K562 (cell line): ENCODE data around the gene HOXB7. TPM values are rescaled to one million over a fixed set of nuclear protein-coding genes. Genes with fewer than 3 reads are reported as not detected.
A peak's percentile ranks its signal among the peaks of the same experiment; 100 is the strongest.

Experiments
- ATF7 ChIP-seq: fragments of 450-650 bp; IDR thresholded peaks from 2 replicates; pipeline ENCODE4 v1.7.1; 2014; ENCODE audit warnings: mild to moderate bottlenecking, moderate library complexity
- CCAR2 ChIP-seq: fragments of 200-400 bp; formaldehyde crosslinking; IDR thresholded peaks from 2 replicates; pipeline ENCODE4 v1.6.1; 2017; ENCODE audit warnings: mild to moderate bottlenecking, low read depth, low read length
- ETV6 ChIP-seq, 3 experiments: fragments of 150-350 bp in 1 of 3; sonication (generic) in 1 of 3; formaldehyde crosslinking in 1 of 3; IDR thresholded peaks; 2 replicates each; pipeline versions ENCODE4 v1.6.1 to v1.8.0; 2014 to 2022; ENCODE audit warnings: borderline replicate concordance in 2 of 3, low read depth in 2 of 3, antibody characterized with exemption in 1 of 3, low read length in 1 of 3, mild to moderate bottlenecking in 1 of 3, missing genetic modification reagents in 1 of 3
- HMBOX1 ChIP-seq: sonication (generic); IDR thresholded peaks from 2 replicates; pipeline ENCODE4 v1.6.1; 2016
- HNRNPH1 ChIP-seq: fragments of 200-400 bp; formaldehyde crosslinking; optimal IDR thresholded peaks from 2 replicates; pipeline ENCODE3; 2017; ENCODE audit warnings: low read depth, mild to moderate bottlenecking, low read length, moderate library complexity
- IFI16 ChIP-seq: fragments of 250-450 bp; sonication (Bioruptor Pico); IDR thresholded peaks from 2 replicates; pipeline ENCODE4 v2.1.2; 2022; ENCODE audit warnings: mild to moderate bottlenecking, inconsistent platforms
- ILF3 ChIP-seq: fragments of 450-650 bp; IDR thresholded peaks from 2 replicates; pipeline ENCODE4 v1.6.1; 2018; ENCODE audit warnings: antibody characterized with exemption, mild to moderate bottlenecking, moderate library complexity, borderline replicate concordance
- MNT ChIP-seq, 2 experiments: fragments of 450-650 bp; conservative IDR thresholded peaks; 2 replicates each; pipeline ENCODE4 v1.6.1; 2017; ENCODE audit warnings: mild to moderate bottlenecking in 2 of 2, moderate library complexity in 2 of 2
- NFYB ChIP-seq: IDR thresholded peaks from 2 replicates; pipeline ENCODE4 v1.6.1; 2011; ENCODE audit warnings: mild to moderate bottlenecking, moderate library complexity; ENCODE audit not compliant: insufficient read length; ENCODE audit errors: extremely low read depth
- NR3C1 ChIP-seq: sonication (generic); formaldehyde crosslinking; IDR thresholded peaks from 2 replicates; pipeline ENCODE4 v1.8.1; 2022; ENCODE audit warnings: missing genetic modification reagents
- PCBP1 ChIP-seq: fragments of 200-400 bp; formaldehyde crosslinking; IDR thresholded peaks from 2 replicates; pipeline ENCODE4 v1.6.1; 2018; ENCODE audit warnings: mild to moderate bottlenecking, low read depth, low read length; ENCODE audit not compliant: poor library complexity, severe bottlenecking
- POLR2H ChIP-seq: IDR thresholded peaks from 2 replicates; pipeline ENCODE4 v1.6.1; 2016; ENCODE audit warnings: missing genetic modification characterization, low read depth, mild to moderate bottlenecking, control low read depth, missing compliant biosample characterization, moderate library complexity
- RUNX1 ChIP-seq: sonication (generic); IDR thresholded peaks from 2 replicates; pipeline ENCODE4 v1.6.1; 2016; ENCODE audit warnings: antibody characterized with exemption, low read depth
- SRF ChIP-seq, 2 experiments: fragments of 250-450, 450-650 bp in 1 of 2; sonication (Bioruptor Pico) in 1 of 2; sonication (generic) in 1 of 2; formaldehyde crosslinking; IDR thresholded peaks; 2 replicates each; pipeline versions ENCODE4 v1.5.0 to v1.5.1; 2020 to 2022; ENCODE audit warnings: mild to moderate bottlenecking in 1 of 2, missing genetic modification reagents in 1 of 2
- TAL1 ChIP-seq: fragments of 450-650 bp; IDR thresholded peaks from 2 replicates; pipeline ENCODE4 v1.6.1; 2016; ENCODE audit warnings: mild to moderate bottlenecking
- ZNF143 ChIP-seq: sonication (generic); formaldehyde crosslinking; IDR thresholded peaks from 2 replicates; pipeline ENCODE4 v1.9.0; 2022; ENCODE audit warnings: mild to moderate bottlenecking, missing genetic modification reagents
- ZNF592 ChIP-seq: fragments of 450-650 bp; IDR thresholded peaks from 2 replicates; pipeline ENCODE4 v1.6.1; 2017; ENCODE audit warnings: antibody characterized with exemption, mild to moderate bottlenecking
- polyA plus RNA-seq, 8 experiments: library from polyadenylated mRNA; depleted of rRNA in 4 of 8; stranded (reverse) in 5 of 8; unstranded in 3 of 8; fragments of >200 nt; fragmentation: Nextera tagmentation in 2 of 8; fragmentation: Illumina TruSeq in 1 of 8; extraction: Ambion mirVana in 2 of 8; extraction: Trizol in 1 of 8; gene quantifications; 2 replicates each; pipeline versions ENCODE4 v1.2.1 to v1.2.3, GENCODE V29; 2011 to 2014; ENCODE audit warnings: inconsistent platforms in 1 of 8, missing spikeins in 1 of 8
- total RNA-seq, 7 experiments: library from RNA; depleted of rRNA in 6 of 7; stranded (reverse); fragments of >200 nt in 6 of 7; fragmentation: Illumina TruSeq in 2 of 7; extraction: Trizol in 2 of 7; gene quantifications; 2 replicates each; pipeline versions ENCODE4 v1.2.1 to v1.2.3, GENCODE V29; 2011 to 2021; ENCODE audit warnings: low replicate concordance in 1 of 7
- TF ChIP-seq, protein P1 (sequence below): fragments of 250-450 bp; sonication (Bioruptor Pico); IDR thresholded peaks from 2 replicates; pipeline ENCODE4 v1.9.0; 2021; ENCODE audit warnings: mild to moderate bottlenecking, inconsistent platforms

HOXB7 gene
- total and polyA plus RNA-seq, 9 of the 15 experiments (the other 6 are each of a cell fraction or from before 2014, with no cell fraction given): 5.5 to 16.7 (median 8.3) TPM

GRCh38 chr17:48577946-48578615 is 32.7 kb downstream of the HOXB7 start, which contains the start of gene HOXB4 (continued):
- TF ChIP-seq MNT (conservative IDR thresholded peaks at IDR 0.05): peak; percentile 43 to 59; a peak in 3 of 4 replicates
- no peak for TF ChIP-seq ATF7
- TF ChIP-seq HMBOX1: no peak
- no peak for TF ChIP-seq IFI16 (CRISPR knock-in tag)
- peak; percentile 59; the same call in 1 of the 2 replicates for TF ChIP-seq POLR2H (tag)
- TF ChIP-seq ZNF143: no peak
- no peak for TF ChIP-seq ZNF592
- 0 out of 4 replicates have a peak, but pooled peaks of 1 of the 2 experiments have one; percentile 17 for TF ChIP-seq SRF (CRISPR knock-in tag; IDR thresholded peaks at IDR 0.05)
- TF ChIP-seq PCBP1: peak; percentile 41
- TF ChIP-seq RUNX1: no peak
- peak; percentile 78 for TF ChIP-seq NFYB
- TF ChIP-seq HNRNPH1: no peak
- no peak for TF ChIP-seq CCAR2
- TF ChIP-seq TAL1: no peak
- TF ChIP-seq, protein P1, sequence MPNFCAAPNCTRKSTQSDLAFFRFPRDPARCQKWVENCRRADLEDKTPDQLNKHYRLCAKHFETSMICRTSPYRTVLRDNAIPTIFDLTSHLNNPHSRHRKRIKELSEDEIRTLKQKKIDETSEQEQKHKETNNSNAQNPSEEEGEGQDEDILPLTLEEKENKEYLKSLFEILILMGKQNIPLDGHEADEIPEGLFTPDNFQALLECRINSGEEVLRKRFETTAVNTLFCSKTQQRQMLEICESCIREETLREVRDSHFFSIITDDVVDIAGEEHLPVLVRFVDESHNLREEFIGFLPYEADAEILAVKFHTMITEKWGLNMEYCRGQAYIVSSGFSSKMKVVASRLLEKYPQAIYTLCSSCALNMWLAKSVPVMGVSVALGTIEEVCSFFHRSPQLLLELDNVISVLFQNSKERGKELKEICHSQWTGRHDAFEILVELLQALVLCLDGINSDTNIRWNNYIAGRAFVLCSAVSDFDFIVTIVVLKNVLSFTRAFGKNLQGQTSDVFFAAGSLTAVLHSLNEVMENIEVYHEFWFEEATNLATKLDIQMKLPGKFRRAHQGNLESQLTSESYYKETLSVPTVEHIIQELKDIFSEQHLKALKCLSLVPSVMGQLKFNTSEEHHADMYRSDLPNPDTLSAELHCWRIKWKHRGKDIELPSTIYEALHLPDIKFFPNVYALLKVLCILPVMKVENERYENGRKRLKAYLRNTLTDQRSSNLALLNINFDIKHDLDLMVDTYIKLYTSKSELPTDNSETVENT (CRISPR knock-in tag): no peak
- no peak for TF ChIP-seq NR3C1 (CRISPR knock-in tag)
- TF ChIP-seq ETV6 (IDR thresholded peaks at IDR 0.05; ENCODE audit: borderline replicate concordance in 1 of 2, low read depth in 2 of 2, low read length in 1 of 2): no peak
- TF ChIP-seq ETV6 (CRISPR knock-in tag; IDR thresholded peaks at IDR 0.05; ENCODE audit: borderline replicate concordance): no peak
- no peak for TF ChIP-seq ILF3
